CD14-positive monocyte (primary cell): ENCODE data around the gene ZBTB14. TPM values are rescaled to one million over a fixed set of nuclear protein-coding genes. Genes with fewer than 3 reads are reported as not detected.
A peak's percentile ranks its signal among the peaks of the same experiment; 100 is the strongest.

Experiments
- DNase-seq, 3 donors: peaks; one replicate each; pipeline ENCODE4 v3.0.0-alpha.2; 2011 to 2022
- H2AFZ ChIP-seq: 2 replicates; pipeline ENCODE4 v1.6.0; 2012; ENCODE audit warnings: mild to moderate bottlenecking, low read depth, low read length, inconsistent platforms; ENCODE audit not compliant: insufficient read depth, poor library complexity, severe bottlenecking
- H3K27ac ChIP-seq, 2 donors: 1 replicate in 1 of 2; 2 replicates in 1 of 2; pipeline ENCODE4 v1.5.1; 2012 to 2013; ENCODE audit warnings: low read length in 2 of 2, control low read depth in 1 of 2, inconsistent platforms in 1 of 2, low read depth in 1 of 2, mild to moderate bottlenecking in 1 of 2
- H3K27me3 ChIP-seq, 2 donors: one replicate each; pipeline versions ENCODE4 v1.6.0 to v1.6.1; 2011 to 2013; ENCODE audit warnings: low read length in 2 of 2; ENCODE audit not compliant: control insufficient read depth in 2 of 2, insufficient read depth in 2 of 2
- H3K36me3 ChIP-seq, 2 donors: replicated peaks in 1 of 2; 1 replicate in 1 of 2; 2 replicates in 1 of 2; pipeline versions ENCODE4 v1.5.1 to v1.6.1; 2012 to 2013; ENCODE audit warnings: low read length in 2 of 2, control low read depth in 1 of 2, inconsistent platforms in 1 of 2, mild to moderate bottlenecking in 1 of 2; ENCODE audit not compliant: insufficient read depth in 2 of 2, control insufficient read depth in 1 of 2
- H3K4me1 ChIP-seq, 2 donors: 1 replicate in 1 of 2; 2 replicates in 1 of 2; pipeline versions ENCODE4 v1.5.1 to v1.6.1; 2012 to 2013; ENCODE audit warnings: low read length in 2 of 2, control low read depth in 1 of 2, inconsistent platforms in 1 of 2, mild to moderate bottlenecking in 1 of 2, moderate library complexity in 1 of 2; ENCODE audit not compliant: insufficient read depth in 2 of 2, control insufficient read depth in 1 of 2
- H3K4me2 ChIP-seq: replicated peaks from 2 replicates; pipeline ENCODE3; 2012; ENCODE audit warnings: low read length, moderate library complexity, mild to moderate bottlenecking; ENCODE audit not compliant: poor library complexity, severe bottlenecking; ENCODE audit errors: extremely low read depth
- H3K4me3 ChIP-seq, 3 experiments: fragments of 200-600 bp in 1 of 3; sonication (generic) in 1 of 3; replicated peaks in 1 of 3; 1 replicate in 2 of 3; 2 replicates in 1 of 3; pipeline ENCODE4 v1.5.1; 2011 to 2013; ENCODE audit warnings: low read length in 3 of 3, mild to moderate bottlenecking in 3 of 3, control low read depth in 2 of 3, low read depth in 2 of 3, inconsistent platforms in 1 of 3, moderate library complexity in 1 of 3
- H3K79me2 ChIP-seq: 2 replicates; pipeline ENCODE4 v1.6.0; 2012; ENCODE audit warnings: mild to moderate bottlenecking, control low read depth, inconsistent platforms, low read length, moderate library complexity; ENCODE audit not compliant: insufficient read depth
- H3K9ac ChIP-seq: 2 replicates; pipeline ENCODE4 v1.6.0; 2017; ENCODE audit warnings: low read length, mild to moderate bottlenecking; ENCODE audit not compliant: insufficient read depth, poor library complexity, severe bottlenecking
- H3K9me3 ChIP-seq, 2 donors: replicated peaks in 1 of 2; 1 replicate in 1 of 2; 2 replicates in 1 of 2; pipeline versions ENCODE4 v1.5.1 to v1.6.1; 2012 to 2013; ENCODE audit warnings: low read length in 2 of 2, control low read depth in 1 of 2; ENCODE audit not compliant: control insufficient read depth in 1 of 2, insufficient read depth in 1 of 2
- H4K20me1 ChIP-seq: 2 replicates; pipeline ENCODE4 v1.6.0; 2012; ENCODE audit warnings: mild to moderate bottlenecking, low read length, control low read depth, moderate library complexity; ENCODE audit not compliant: insufficient read depth
- H3K27ac Mint-ChIP-seq, 7 donors: one replicate each; pipeline ENCODE4 v1.8.0; 2020; ENCODE audit warnings: mild to moderate bottlenecking in 7 of 7, mixed read lengths in 7 of 7, moderate library complexity in 6 of 7, inconsistent platforms in 2 of 7
- H3K27me3 Mint-ChIP-seq, 3 donors: one replicate each; pipeline ENCODE4 v1.8.0; 2021 to 2022; ENCODE audit warnings: low read depth in 3 of 3, mild to moderate bottlenecking in 3 of 3, mixed read lengths in 3 of 3, moderate library complexity in 3 of 3, inconsistent platforms in 1 of 3
- H3K36me3 Mint-ChIP-seq, 2 donors: one replicate each; pipeline ENCODE4 v1.8.0; 2020; ENCODE audit warnings: mixed read lengths in 2 of 2, inconsistent platforms in 1 of 2, mild to moderate bottlenecking in 1 of 2
- H3K4me1 Mint-ChIP-seq: one replicate; pipeline ENCODE4 v1.8.0; 2020; ENCODE audit warnings: mild to moderate bottlenecking, mixed read lengths
- H3K4me3 Mint-ChIP-seq, 2 donors: one replicate each; pipeline ENCODE4 v1.8.0; 2020; ENCODE audit warnings: mild to moderate bottlenecking in 2 of 2, mixed read lengths in 2 of 2, moderate library complexity in 1 of 2
- H3K9me3 Mint-ChIP-seq, 7 donors: one replicate each; pipeline ENCODE4 v1.8.0; 2020 to 2022; ENCODE audit warnings: mixed read lengths in 7 of 7, mild to moderate bottlenecking in 6 of 7, moderate library complexity in 6 of 7, inconsistent platforms in 2 of 7
- WGBS: methylation state at CpG from one replicate; pipeline ENCODE4 v1.1.5; 2013; ENCODE audit warnings: missing lambda C conversion rate; ENCODE audit not compliant: insufficient coverage; 5-methylcytosine and 5-hydroxymethylcytosine counted together
- intact Hi-C, 2 donors: fragments of 100-400 bp; cut with micrococcal nuclease; formaldehyde crosslinking; loops; one replicate each; pipeline versions ENCODE4 v1.15.0 to v1.15.1; 2023
- polyA plus RNA-seq, 3 donors: library from polyadenylated mRNA; depleted of rRNA in 1 of 3; unstranded in 2 of 3; stranded (reverse) in 1 of 3; fragments of 300-500 nt in 2 of 3; fragments of >200 nt in 1 of 3; fragmentation: Illumina TruSeq in 2 of 3; gene quantifications; 1 replicate in 2 of 3; 2 replicates in 1 of 3; pipeline ENCODE4 v1.2.3, GENCODE V29; 2012 to 2021
- TF ChIP-seq, protein P1 (sequence below): fragments of 200-600 bp; IDR thresholded peaks from one replicate; pipeline ENCODE4 v1.8.0; 2022; ENCODE audit warnings: antibody characterized with exemption, mild to moderate bottlenecking

Gene ZBTB14
- polyA plus RNA-seq, 3 donors = 6.8 to 10.0 (median 7.5) TPM

DNA sequence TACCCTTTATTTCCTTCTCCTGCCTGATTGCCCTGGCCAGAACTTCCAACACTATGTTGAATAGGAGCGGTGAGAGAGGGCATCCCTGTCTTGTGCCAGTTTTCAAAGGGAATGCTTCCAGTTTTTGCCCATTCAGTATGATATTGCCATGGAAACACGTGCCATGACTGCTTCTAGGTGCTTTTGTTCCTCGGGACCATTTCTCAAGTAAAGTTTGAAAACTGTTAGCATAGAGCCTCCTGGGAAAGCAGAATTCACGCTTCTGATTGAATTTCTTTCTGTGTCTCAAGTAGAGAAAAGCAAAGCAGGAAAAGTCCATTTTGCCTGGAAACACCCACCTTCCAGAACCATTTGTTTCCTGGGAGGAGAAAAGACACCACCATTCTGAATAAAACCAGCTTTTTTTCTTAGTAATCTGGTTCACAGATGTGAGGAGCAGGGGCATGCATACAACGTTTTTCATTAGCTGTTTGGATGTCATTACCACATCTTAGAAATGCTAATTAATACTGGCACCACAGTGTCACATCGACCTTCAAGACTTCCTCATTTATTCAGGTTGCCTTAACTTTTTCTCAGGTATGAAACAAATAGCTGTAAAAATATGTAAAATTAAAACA lies 39.0 kb upstream of the ZBTB14 start:
- H3K4me1 ChIP-seq = no peaks in the 10 kb centered on the region
- no peaks in the 10 kb centered on the region for H3K27me3 ChIP-seq
- no peak overlapping the region for H3K9ac ChIP-seq
- TF ChIP-seq, protein P1, sequence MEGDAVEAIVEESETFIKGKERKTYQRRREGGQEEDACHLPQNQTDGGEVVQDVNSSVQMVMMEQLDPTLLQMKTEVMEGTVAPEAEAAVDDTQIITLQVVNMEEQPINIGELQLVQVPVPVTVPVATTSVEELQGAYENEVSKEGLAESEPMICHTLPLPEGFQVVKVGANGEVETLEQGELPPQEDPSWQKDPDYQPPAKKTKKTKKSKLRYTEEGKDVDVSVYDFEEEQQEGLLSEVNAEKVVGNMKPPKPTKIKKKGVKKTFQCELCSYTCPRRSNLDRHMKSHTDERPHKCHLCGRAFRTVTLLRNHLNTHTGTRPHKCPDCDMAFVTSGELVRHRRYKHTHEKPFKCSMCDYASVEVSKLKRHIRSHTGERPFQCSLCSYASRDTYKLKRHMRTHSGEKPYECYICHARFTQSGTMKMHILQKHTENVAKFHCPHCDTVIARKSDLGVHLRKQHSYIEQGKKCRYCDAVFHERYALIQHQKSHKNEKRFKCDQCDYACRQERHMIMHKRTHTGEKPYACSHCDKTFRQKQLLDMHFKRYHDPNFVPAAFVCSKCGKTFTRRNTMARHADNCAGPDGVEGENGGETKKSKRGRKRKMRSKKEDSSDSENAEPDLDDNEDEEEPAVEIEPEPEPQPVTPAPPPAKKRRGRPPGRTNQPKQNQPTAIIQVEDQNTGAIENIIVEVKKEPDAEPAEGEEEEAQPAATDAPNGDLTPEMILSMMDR = no peak
- Mint-ChIP-seq H3K27ac (peak overlapping the region in 1 of 7 donors; percentile 57), H3K27me3 (peaks cover 0 to 3% (median 0%) of the 10 kb centered on the region in 3 donors), H3K4me1 (no peaks in the 10 kb centered on the region), H3K9me3 (peaks cover 0 to 3% (median 0%) of the 10 kb centered on the region in 7 donors), H3K36me3 (no peaks in the 10 kb centered on the region), H3K4me3 (no peak overlapping the region)
- H3K4me2 ChIP-seq = no peak overlapping the region
- H3K36me3 ChIP-seq = no peaks in the 10 kb centered on the region
- WGBS = 29% methylated on average over 2 of the region's 6 CpGs
- no peak for DNase-seq
- no peak overlapping the region for H3K4me3 ChIP-seq
- no peak overlapping the region for H2AFZ ChIP-seq
- H3K27ac ChIP-seq = no peak overlapping the region
- H3K9me3 ChIP-seq = no peaks in the 10 kb centered on the region
- no peaks in the 10 kb centered on the region for H4K20me1 ChIP-seq
- intact Hi-C loops = no loop called here
- no peaks in the 10 kb centered on the region for H3K79me2 ChIP-seq

DNA sequence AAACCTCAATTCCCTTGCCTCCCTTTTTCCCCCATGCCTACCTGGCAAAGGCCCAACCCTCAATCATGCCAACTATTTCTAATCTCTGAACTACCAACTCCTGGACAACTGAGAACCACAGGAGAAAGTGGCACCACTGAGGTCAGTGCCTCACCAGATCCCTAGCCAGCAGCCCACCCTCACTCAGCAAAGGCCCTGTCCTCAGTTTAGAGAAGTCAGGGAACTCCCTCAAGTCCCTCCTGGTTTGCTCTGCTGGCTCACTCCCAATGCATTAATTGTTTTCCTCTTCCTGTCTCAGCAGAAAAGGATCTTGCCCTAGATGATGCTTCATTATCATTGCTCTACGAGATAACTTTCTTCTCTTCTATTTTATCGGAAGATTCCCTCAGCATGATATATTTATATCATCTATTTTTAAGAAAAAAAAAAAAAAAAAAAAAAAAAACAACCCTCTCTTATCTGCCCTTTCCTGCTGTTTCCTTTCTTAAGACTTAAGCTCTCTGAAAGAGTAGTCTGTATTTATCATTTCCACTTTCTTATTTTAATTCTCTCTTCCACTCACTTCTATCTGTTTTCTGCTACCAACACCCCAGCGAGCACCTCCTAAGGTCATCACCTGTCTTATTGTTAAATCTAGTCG lies 22.7 kb upstream of the ZBTB14 start:
- peaks cover 0 to 6% (median 0%) of the 10 kb centered on the region in 7 donors for H3K9me3 Mint-ChIP-seq
- H3K4me3 Mint-ChIP-seq = no peak overlapping the region
- no peaks in the 10 kb centered on the region for H4K20me1 ChIP-seq
- peak overlapping the region in 2 of 7 donors; percentile 7 to 51 for H3K27ac Mint-ChIP-seq
- H2AFZ ChIP-seq = no peak overlapping the region
- intact Hi-C loops = no loop called here
- no peaks in the 10 kb centered on the region for H3K36me3 ChIP-seq
- WGBS = 0% methylated on average over 1 of the region's 4 CpGs
- peaks cover 13% of the 10 kb centered on the region for H3K4me1 Mint-ChIP-seq
- H3K79me2 ChIP-seq = no peaks in the 10 kb centered on the region
- no peaks in the 10 kb centered on the region for H3K36me3 Mint-ChIP-seq
- peaks cover 6 to 7% of the 10 kb centered on the region in 2 donors for H3K4me1 ChIP-seq
- no peak overlapping the region for H3K4me3 ChIP-seq
- no peaks in the 10 kb centered on the region for H3K9me3 ChIP-seq
- TF ChIP-seq, protein P1 = no peak
- no peaks in the 10 kb centered on the region for H3K27me3 ChIP-seq
- H3K4me2 ChIP-seq = no peak overlapping the region
- no peak for DNase-seq
- H3K27ac ChIP-seq = no peak overlapping the region
- H3K27me3 Mint-ChIP-seq = peaks cover 1 to 2% (median 1%) of the 10 kb centered on the region in 3 donors
- no peak overlapping the region for H3K9ac ChIP-seq
